Neural cell (in vitro differentiated cells): ENCODE results near the gene BTG2.
A peak's percentile ranks its signal among the peaks of the same experiment; 100 is the strongest.

Source experiments
- EP300 ChIP-seq: fragments of 450-650 bp; conservative IDR thresholded peaks from 2 replicates; pipeline ENCODE4 v1.6.1; 2014; ENCODE audit warnings: antibody characterized with exemption, mild to moderate bottlenecking, moderate library complexity; ENCODE audit not compliant: poor library complexity, severe bottlenecking
- EZH2 ChIP-seq: fragments of 200-600, 300-800 bp; shearing (Covaris generic), sonication (generic); IDR thresholded peaks from 2 replicates; pipeline ENCODE4 v1.6.1; 2014; ENCODE audit warnings: antibody characterized with exemption, low read length, borderline replicate concordance, mild to moderate bottlenecking; ENCODE audit not compliant: insufficient read depth, poor library complexity, severe bottlenecking
- POLR2AphosphoS5 ChIP-seq: IDR thresholded peaks from 2 replicates; pipeline ENCODE4 v1.6.1; 2012
- RAD21 ChIP-seq: fragments of 450-650 bp; conservative IDR thresholded peaks from 2 replicates; pipeline ENCODE4 v1.6.1; 2014; ENCODE audit warnings: antibody characterized with exemption, mild to moderate bottlenecking, moderate library complexity
- REST ChIP-seq: IDR thresholded peaks from 2 replicates; pipeline ENCODE4 v1.6.1; 2012; ENCODE audit warnings: borderline replicate concordance
- TAF1 ChIP-seq: IDR thresholded peaks from 2 replicates; pipeline ENCODE4 v1.6.1; 2012; ENCODE audit warnings: low read depth
- TF ChIP-seq, protein P1 (sequence below): fragments of 450-650 bp; IDR thresholded peaks from 2 replicates; pipeline ENCODE4 v1.5.1; 2014; ENCODE audit warnings: antibody characterized with exemption, mild to moderate bottlenecking, moderate library complexity; ENCODE audit not compliant: poor library complexity, severe bottlenecking

- TF ChIP-seq, protein P1, sequence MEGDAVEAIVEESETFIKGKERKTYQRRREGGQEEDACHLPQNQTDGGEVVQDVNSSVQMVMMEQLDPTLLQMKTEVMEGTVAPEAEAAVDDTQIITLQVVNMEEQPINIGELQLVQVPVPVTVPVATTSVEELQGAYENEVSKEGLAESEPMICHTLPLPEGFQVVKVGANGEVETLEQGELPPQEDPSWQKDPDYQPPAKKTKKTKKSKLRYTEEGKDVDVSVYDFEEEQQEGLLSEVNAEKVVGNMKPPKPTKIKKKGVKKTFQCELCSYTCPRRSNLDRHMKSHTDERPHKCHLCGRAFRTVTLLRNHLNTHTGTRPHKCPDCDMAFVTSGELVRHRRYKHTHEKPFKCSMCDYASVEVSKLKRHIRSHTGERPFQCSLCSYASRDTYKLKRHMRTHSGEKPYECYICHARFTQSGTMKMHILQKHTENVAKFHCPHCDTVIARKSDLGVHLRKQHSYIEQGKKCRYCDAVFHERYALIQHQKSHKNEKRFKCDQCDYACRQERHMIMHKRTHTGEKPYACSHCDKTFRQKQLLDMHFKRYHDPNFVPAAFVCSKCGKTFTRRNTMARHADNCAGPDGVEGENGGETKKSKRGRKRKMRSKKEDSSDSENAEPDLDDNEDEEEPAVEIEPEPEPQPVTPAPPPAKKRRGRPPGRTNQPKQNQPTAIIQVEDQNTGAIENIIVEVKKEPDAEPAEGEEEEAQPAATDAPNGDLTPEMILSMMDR = peak; percentile 67
- no peak for TF ChIP-seq POLR2AphosphoS5
- TF ChIP-seq EZH2 = no peak
- TF ChIP-seq RAD21 = peak; percentile 41
- no peak for TF ChIP-seq TAF1
- no peak for TF ChIP-seq REST
- TF ChIP-seq EP300 = no peak
Observed at GRCh38 chr1:203342192-203342940, 37.0 kb downstream of the BTG2 start.
